Measurements from ENCODE around the gene BAZ1A. TPM values are rescaled to one million over a fixed set of nuclear protein-coding genes. Genes with fewer than 3 reads are reported as not detected.
"Not testable (repeated sequence)": the region's sequence is repeated elsewhere in the genome, so short reads cannot be mapped to it uniquely, and the experiment has no call there.

BAZ1A gene
- polyA plus RNA-seq, 2 of the 4 experiments (the other 2 are of a cell fraction), result 32.9 to 38.2 TPM

- POLR2A ChIA-PET, result interaction anchor here (0.5 kb wide), 1 partner anchor 48 kb away, joined by 3 read pairs; no protein-coding TSS in a partner anchor
These were observed 65.1 kb downstream of the BAZ1A start for GRCh38 chr14:34810028-34810427.

GRCh38 chr14:34806257-34806656 lies 68.9 kb downstream of the BAZ1A start:
- FAIRE-seq, result no peak
- DNase-seq (ENCODE audit: low read depth in 1 of 2, low spot score in 1 of 2), result no peak
- H3K4me3 ChIP-seq, result no peak overlapping the region
- no peak overlapping the region for H3K27ac ChIP-seq
- ChIA-PET POLR2A (no interaction called here), CTCF (interaction anchor here (0.5 kb wide), 1 partner anchor 23 kb away, joined by 3 read pairs; no protein-coding TSS in a partner anchor)
- no peak overlapping the region for H3K4me2 ChIP-seq
- no peaks in the 10 kb centered on the region for H3K9me3 ChIP-seq
- H3K4me1 ChIP-seq, result no peaks in the 10 kb centered on the region
- TF ChIP-seq CTCF (IDR thresholded peaks at IDR 0.05) (no peak), TFCP2L1 (CRISPR knock-in tag; IDR thresholded peaks at IDR 0.05) (no peak)
- 88% methylated on average over 3 of the region's 3 CpGs for WGBS (ENCODE audit: missing lambda C conversion rate)
- no peak for ATAC-seq

More at GRCh38 chr14:34810028-34810427, 65.1 kb downstream of the BAZ1A start:
- TF ChIP-seq CBX2 (IDR thresholded peaks at IDR 0.05; ENCODE audit: borderline replicate concordance, low read depth) (no peak), BCL3 (IDR thresholded peaks at IDR 0.05) (no peak), MYC (IDR thresholded peaks at IDR 0.05; ENCODE audit: borderline replicate concordance, low read length) (no peak), CHD4 (IDR thresholded peaks at IDR 0.05; ENCODE audit: borderline replicate concordance) (no peak), POLR2AphosphoS2 (conservative IDR thresholded peaks at IDR 0.05; ENCODE audit: low read length) (no peak), POLR2A (IDR thresholded peaks at IDR 0.05; ENCODE audit: low read length) (no peak)
- no peak for DNase-seq (ENCODE audit: low read depth in 1 of 2, low spot score in 1 of 2)
- no peak for ATAC-seq
- Histone ChIP-seq H3K9me3 (no peaks in the 10 kb centered on the region), H3K4me1 (peaks cover 8% of the 10 kb centered on the region; the same call in 2 of the 3 replicates), H3K27ac (no peak overlapping the region), H3K4me2 (no peak overlapping the region), H3K4me3 (no peak overlapping the region)
- FAIRE-seq, result no peak
- WGBS (ENCODE audit: missing lambda C conversion rate), result 20% methylated on average over 2 of the region's 2 CpGs
- CTCF ChIA-PET, result no interaction called here

- ChIA-PET CTCF (no interaction called here), POLR2A (no interaction called here)
- no peak for FAIRE-seq
- no peak for TF ChIP-seq FOXS1 (CRISPR knock-in tag; IDR thresholded peaks at IDR 0.05)
- TF ChIP-seq ATOH8 (CRISPR knock-in tag; IDR thresholded peaks at IDR 0.05; ENCODE audit: low read depth), result no peak
- TF ChIP-seq GATA3 (IDR thresholded peaks at IDR 0.05; ENCODE audit: borderline replicate concordance), result no peak
- no peak for TF ChIP-seq CTCF (IDR thresholded peaks at IDR 0.05)
- TF ChIP-seq SMC3 (IDR thresholded peaks at IDR 0.05), result no peak
- no peak for TF ChIP-seq RFX5 (IDR thresholded peaks at IDR 0.05)
- no peak for TF ChIP-seq NR3C1 (IDR thresholded peaks at IDR 0.05)
- no peak overlapping the region for H3K27ac ChIP-seq
- H3K4me3 ChIP-seq, result no peak overlapping the region
- H3K4me2 ChIP-seq, result no peak overlapping the region
- no peak for ATAC-seq
- H3K4me1 ChIP-seq, result no peaks in the 10 kb centered on the region
- no peaks in the 10 kb centered on the region for H3K9me3 ChIP-seq
- DNase-seq (ENCODE audit: low read depth in 1 of 2, low spot score in 1 of 2), result no peak
- 97% methylated on average over 3 of the region's 3 CpGs for WGBS (ENCODE audit: missing lambda C conversion rate)
These were observed 70.2 kb downstream of the BAZ1A start for GRCh38 chr14:34804933-34805332.

GRCh38 chr14:34798861-34799260 lies 76.3 kb downstream of the BAZ1A start:
- DNase-seq (ENCODE audit: low read depth in 1 of 2, low spot score in 1 of 2); H3K9me3 ChIP-seq; FAIRE-seq; H3K4me1 ChIP-seq; H3K4me3 ChIP-seq; H3K4me2 ChIP-seq; POLR2A ChIA-PET; H3K27ac ChIP-seq; ATAC-seq: not testable (repeated sequence)
- WGBS (ENCODE audit: missing lambda C conversion rate), result 100% methylated on average over 2 of the region's 2 CpGs
- CTCF ChIA-PET, result interaction anchor here (1.1 kb wide), 1 partner anchor 18 kb away, joined by 3 read pairs; no protein-coding TSS in a partner anchor
